HCT116 (cell line): Measurements from ENCODE around the gene EGFL8. TPM values are rescaled to one million over a fixed set of nuclear protein-coding genes. Genes with fewer than 3 reads are reported as not detected.

ENCODE experiments used
- ATAC-seq: fragments of 200-7000 bp; cut with Tn5 transposase; 2 replicates; pipeline ENCODE4 v1.9.1; 2020; ENCODE audit warnings: mild to moderate bottlenecking, moderate library complexity
- Bru-seq: library from RNA; stranded (reverse); fragments of 400-500 nt; gene quantifications from one replicate; lab custom pipeline; 2021; lab: Mats Ljungman, UMichigan
- BruChase-seq, 2 experiments: library from RNA; stranded (reverse); fragments of 400-500 nt; gene quantifications; one replicate each; lab custom pipeline; 2021; lab: Mats Ljungman, UMichigan
- BruUV-seq: library from RNA; stranded (reverse); fragments of 400-500 nt; replicated peaks from 2 replicates; lab custom pipeline; 2021; lab: Mats Ljungman, UMichigan
- CTCF ChIA-PET: fragments of 300-600 bp; sonication (Branson Sonifier 250); formaldehyde crosslinking; loops from one replicate; lab custom pipeline; 2021; ENCODE audit warnings: antibody characterized with exemption; lab: Charles Lee
- POLR2A ChIA-PET: fragments of 300-600, 350-600 bp; sonication (Branson Sonifier 250); formaldehyde crosslinking; loops from one replicate; lab custom pipeline; 2021; ENCODE audit warnings: antibody characterized with exemption; lab: Charles Lee
- RAD21 ChIA-PET, 2 experiments: fragments of 300-600 bp; sonication (Branson Sonifier 250); formaldehyde crosslinking; loops; one replicate each; lab custom pipeline; 2023; ENCODE audit warnings: low total read pairs in 2 of 2; ENCODE audit not compliant: uncharacterized antibody in 2 of 2, unreplicated experiment in 2 of 2, low non-redundant PET in 1 of 2; lab: Charles Lee
- DNase-seq: peaks from one replicate; pipeline ENCODE4 v3.0.0-alpha.2; 2010; ENCODE audit warnings: low read depth, low spot score
- H2AFZ ChIP-seq: fragments of 200-600 bp; shearing (Covaris generic), sonication (generic); 2 replicates; pipeline ENCODE4 v1.6.1; 2017; ENCODE audit warnings: low read depth, mixed run types, mixed read lengths, antibody characterized with exemption, low read length; ENCODE audit not compliant: poor library complexity, severe bottlenecking
- H3K27ac ChIP-seq: 2 replicates; pipeline ENCODE4 v1.5.1; 2012; ENCODE audit warnings: low read depth, low read length
- H3K27me3 ChIP-seq: fragments of 200-600 bp; sonication (generic); 2 replicates; pipeline ENCODE4 v1.6.1; 2016; ENCODE audit warnings: mixed run types, low read length, mixed read lengths; ENCODE audit not compliant: insufficient read depth
- H3K36me3 ChIP-seq, 2 experiments: fragments of 200-500 bp in 1 of 2; fragments of 200-600 bp in 1 of 2; sonication (Bioruptor generic) in 1 of 2; sonication (generic) in 1 of 2; 2 replicates each; pipeline versions ENCODE4 v1.5.1 to v1.6.1; 2014 to 2016; ENCODE audit warnings: low read length in 2 of 2, inconsistent platforms in 1 of 2, mixed read lengths in 1 of 2, mixed run types in 1 of 2; ENCODE audit not compliant: insufficient read depth in 2 of 2, control insufficient read depth in 1 of 2
- H3K4me1 ChIP-seq, 2 experiments: fragments of 200-600 bp in 1 of 2; sonication (generic) in 1 of 2; 2 replicates each; pipeline versions ENCODE4 v1.5.1 to v1.6.1; 2012 to 2017; ENCODE audit warnings: low read length in 2 of 2, inconsistent platforms in 1 of 2, mild to moderate bottlenecking in 1 of 2, mixed read lengths in 1 of 2, mixed run types in 1 of 2, moderate library complexity in 1 of 2; ENCODE audit not compliant: insufficient read depth in 2 of 2, control insufficient read depth in 1 of 2
- H3K4me2 ChIP-seq: fragments of 200-600 bp; sonication (generic); 2 replicates; pipeline ENCODE4 v1.6.1; 2017; ENCODE audit warnings: mixed run types, low read length, mixed read lengths
- H3K4me3 ChIP-seq, 2 experiments: fragments of 200-600 bp in 1 of 2; sonication (generic) in 1 of 2; replicated peaks in 1 of 2; 2 replicates each; pipeline ENCODE4 v1.5.1; 2011 to 2016; ENCODE audit warnings: low read length in 2 of 2, control low read depth in 1 of 2, low read depth in 1 of 2, mild to moderate bottlenecking in 1 of 2, mixed read lengths in 1 of 2, mixed run types in 1 of 2
- H3K79me2 ChIP-seq: fragments of 200-600 bp; sonication (generic); 2 replicates; pipeline ENCODE4 v1.6.1; 2017; ENCODE audit warnings: mild to moderate bottlenecking, mixed run types, low read length, moderate library complexity, mixed read lengths; ENCODE audit not compliant: insufficient read depth
- H3K9ac ChIP-seq: fragments of 200-600 bp; sonication (generic); 2 replicates; pipeline ENCODE4 v1.6.1; 2016; ENCODE audit warnings: low read length, mixed read lengths
- H3K9me2 ChIP-seq: fragments of 200-600 bp; sonication (generic), shearing (Covaris generic); 2 replicates; pipeline ENCODE4 v1.6.1; 2017; ENCODE audit warnings: mixed run types, mild to moderate bottlenecking, moderate library complexity; ENCODE audit not compliant: insufficient read depth
- H3K9me3 ChIP-seq, 2 experiments: fragments of 200-500 bp in 1 of 2; fragments of 200-600 bp in 1 of 2; sonication (Bioruptor generic) in 1 of 2; sonication (generic) in 1 of 2; 2 replicates each; pipeline ENCODE4 v1.6.1; 2014 to 2017; ENCODE audit warnings: low read length in 2 of 2, mixed read lengths in 2 of 2, inconsistent platforms in 1 of 2, low read depth in 1 of 2, mild to moderate bottlenecking in 1 of 2, mixed run types in 1 of 2, moderate library complexity in 1 of 2; ENCODE audit not compliant: control insufficient read depth in 1 of 2, insufficient read depth in 1 of 2
- H4K20me1 ChIP-seq: fragments of 200-600 bp; sonication (generic), shearing (Covaris generic); 2 replicates; pipeline ENCODE4 v1.6.1; 2017; ENCODE audit warnings: mixed run types, mild to moderate bottlenecking, moderate library complexity; ENCODE audit not compliant: insufficient read depth
- CEBPB ChIP-seq: IDR thresholded peaks from 2 replicates; pipeline ENCODE4 v1.6.1; 2012; ENCODE audit warnings: low read depth
- POLR2AphosphoS5 ChIP-seq: IDR thresholded peaks from 2 replicates; pipeline ENCODE4 v1.6.1; 2011; ENCODE audit warnings: mild to moderate bottlenecking, low read depth, low read length, moderate library complexity
- RAD21 ChIP-seq: IDR thresholded peaks from 2 replicates; pipeline ENCODE4 v1.6.1; 2012; ENCODE audit warnings: low read depth, mild to moderate bottlenecking
- SIN3A ChIP-seq: IDR thresholded peaks from 2 replicates; pipeline ENCODE4 v1.6.1; 2012; ENCODE audit warnings: low read depth
- ZNF274 ChIP-seq: fragments of 200-500 bp; sonication (Bioruptor generic); IDR thresholded peaks from 2 replicates; pipeline ENCODE4 v1.6.1; 2014; ENCODE audit warnings: mild to moderate bottlenecking, low read depth, low read length, inconsistent platforms
- intact Hi-C: fragments of 100-400 bp; cut with micrococcal nuclease; formaldehyde crosslinking; loops from 2 replicates; pipeline ENCODE4 v1.10.0; 2022
- long read RNA-seq: library from polyadenylated mRNA; unstranded; transcript quantifications from one replicate; pipeline ENCODE4 v2.0.0, GENCODE V29; 2021; ENCODE audit not compliant: unreplicated experiment
- polyA plus RNA-seq: library from polyadenylated mRNA; unstranded; fragments of >200 nt; gene quantifications from 2 replicates; pipeline ENCODE4 v1.2.1, GENCODE V29; 2012; ENCODE audit warnings: missing spikeins
- total RNA-seq: library from RNA; stranded (reverse); gene quantifications from one replicate; pipeline ENCODE4 v1.2.1, GENCODE V29; 2021; ENCODE audit not compliant: unreplicated experiment
- TF ChIP-seq, protein P1 (sequence below), 3 experiments: fragments of 200-600 bp in 1 of 3; sonication (generic) in 1 of 3; IDR thresholded peaks in 2 of 3; conservative IDR thresholded peaks in 1 of 3; 2 replicates each; pipeline ENCODE4 v1.5.1; 2012 to 2017; ENCODE audit warnings: low read depth in 2 of 3, low read length in 2 of 3, antibody characterized with exemption in 1 of 3, borderline replicate concordance in 1 of 3, control low read depth in 1 of 3, mild to moderate bottlenecking in 1 of 3, mixed read lengths in 1 of 3, mixed run types in 1 of 3, moderate library complexity in 1 of 3; ENCODE audit not compliant: insufficient read depth in 1 of 3

The EGFL8 gene
- total RNA-seq, result 29.0 TPM
- polyA plus RNA-seq, result 14.5 TPM in 2 replicates
- Bru-seq, nascent RNA, result percentile 84 among the genes with signal in this experiment
- BruChase-seq, experiment 1, labeled RNA remaining after a 6-hour chase, result percentile 95 among the genes with signal in this experiment
- percentile 96 among the genes with signal in this experiment for BruChase-seq, experiment 2, labeled RNA remaining after a 2-hour chase
- long read RNA-seq, result 0 reads

DNA sequence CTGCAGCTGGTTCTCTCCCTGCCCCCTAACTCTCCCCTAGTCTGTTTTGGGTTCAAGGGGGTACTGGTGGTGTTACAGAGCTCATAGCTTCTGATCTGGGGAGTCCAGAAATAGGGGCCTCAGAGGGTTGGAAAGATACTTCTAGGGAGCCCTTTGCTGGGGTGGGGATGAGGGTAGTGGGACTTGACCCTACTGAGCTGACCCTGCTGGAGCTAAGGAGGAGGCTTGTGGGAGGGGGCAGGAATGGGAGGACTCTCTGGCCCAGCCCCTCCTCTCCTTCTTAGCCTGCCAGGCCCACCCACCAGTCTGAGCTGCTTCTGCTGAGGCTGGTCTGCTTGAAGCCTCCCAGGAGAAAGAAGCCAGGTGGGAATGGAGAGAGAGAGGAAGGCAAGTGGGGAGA, at the start of gene EGFL8:
Gene EGFL8, plus strand, starts transcription at position 301 of the 400 bp plus-strand sequence. CDS start 1,571 bp downstream, outside the sequence.
- ATAC-seq (no peak), DNase-seq (no peak)
- H4K20me1 ChIP-seq, result no peaks in the 10 kb centered on the region
- RAD21 ChIA-PET, result no interaction called here
- intact Hi-C loops, result no loop called here
- no peak within 1 kb of the TSS for H3K4me3 ChIP-seq
- POLR2A ChIA-PET, result interaction anchor here (1.6 kb wide), 1 partner anchor 13 kb away, joined by 6 read pairs; no protein-coding TSS in a partner anchor
- no peaks in the 10 kb centered on the region for H3K79me2 ChIP-seq
- H2AFZ ChIP-seq, result no peak within 1 kb of the TSS
- H3K27ac ChIP-seq, result no peak within 1 kb of the TSS
- no peak within 1 kb of the TSS for H3K4me2 ChIP-seq
- CTCF ChIA-PET, result no interaction called here
- H3K27me3 ChIP-seq, result no peaks in the 10 kb centered on the region
- no TSS peak for BruUV-seq
- H3K9me2 ChIP-seq, result no peaks in the 10 kb centered on the region
- H3K36me3 ChIP-seq, result peaks cover 4 to 6% of the 10 kb centered on the region in 2 experiments; a peak in 3 of 4 replicates
- H3K4me1 ChIP-seq, result no peaks in the 10 kb centered on the region
- no peak for TF ChIP-seq SIN3A
- no peak within 1 kb of the TSS for H3K9ac ChIP-seq
- no peaks in the 10 kb centered on the region for H3K9me3 ChIP-seq

DNA sequence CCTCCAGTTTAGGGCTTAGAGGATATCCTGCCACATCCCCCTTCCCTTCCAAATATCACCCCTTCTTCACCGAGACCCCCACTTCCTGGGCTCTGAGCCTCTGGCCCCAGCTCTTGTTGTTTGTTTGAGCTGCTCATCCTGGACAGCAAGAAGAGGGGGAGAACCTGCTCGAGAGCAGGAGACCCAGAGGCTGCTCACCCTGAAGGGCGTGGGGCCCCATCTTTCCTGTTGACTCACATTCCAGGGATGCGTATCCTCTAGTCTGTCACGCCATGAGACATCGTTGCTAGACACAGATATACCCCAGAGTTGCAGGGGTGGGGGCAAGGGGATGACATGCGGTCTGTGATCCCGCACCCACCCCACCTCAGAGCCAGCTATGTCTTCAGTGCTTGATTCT, 49.6 kb upstream of the EGFL8 start:
- Histone ChIP-seq H4K20me1 (no peaks in the 10 kb centered on the region), H3K79me2 (no peaks in the 10 kb centered on the region), H3K4me3 (no peak overlapping the region), H2AFZ (no peak overlapping the region), H3K4me1 (peaks cover 0 to 28% of the 10 kb centered on the region in 2 experiments; a peak in 2 of 4 replicates), H3K4me2 (peak overlapping the region; percentile 51), H3K27me3 (no peaks in the 10 kb centered on the region), H3K9me2 (no peaks in the 10 kb centered on the region), H3K27ac (no peak overlapping the region), H3K9me3 (no peaks in the 10 kb centered on the region), H3K9ac (no peak overlapping the region), H3K36me3 (peaks cover 10 to 15% of the 10 kb centered on the region in 2 experiments; a peak in 3 of 4 replicates)
- RAD21 ChIA-PET, result no interaction called here
- intact Hi-C loops, result loop anchor here (5.0 kb wide), 2 partner anchors 128 to 588 kb away; no protein-coding TSS in a partner anchor
- CTCF ChIA-PET, result interaction anchor here (1.1 kb wide), 1 partner anchor 13 kb away, joined by 3 read pairs; the partner anchor contains the start of gene ATF6B
- TF ChIP-seq POLR2AphosphoS5 (no peak), ZNF274 (no peak), CEBPB (no peak), RAD21 (no peak)
- TF ChIP-seq, protein P1, sequence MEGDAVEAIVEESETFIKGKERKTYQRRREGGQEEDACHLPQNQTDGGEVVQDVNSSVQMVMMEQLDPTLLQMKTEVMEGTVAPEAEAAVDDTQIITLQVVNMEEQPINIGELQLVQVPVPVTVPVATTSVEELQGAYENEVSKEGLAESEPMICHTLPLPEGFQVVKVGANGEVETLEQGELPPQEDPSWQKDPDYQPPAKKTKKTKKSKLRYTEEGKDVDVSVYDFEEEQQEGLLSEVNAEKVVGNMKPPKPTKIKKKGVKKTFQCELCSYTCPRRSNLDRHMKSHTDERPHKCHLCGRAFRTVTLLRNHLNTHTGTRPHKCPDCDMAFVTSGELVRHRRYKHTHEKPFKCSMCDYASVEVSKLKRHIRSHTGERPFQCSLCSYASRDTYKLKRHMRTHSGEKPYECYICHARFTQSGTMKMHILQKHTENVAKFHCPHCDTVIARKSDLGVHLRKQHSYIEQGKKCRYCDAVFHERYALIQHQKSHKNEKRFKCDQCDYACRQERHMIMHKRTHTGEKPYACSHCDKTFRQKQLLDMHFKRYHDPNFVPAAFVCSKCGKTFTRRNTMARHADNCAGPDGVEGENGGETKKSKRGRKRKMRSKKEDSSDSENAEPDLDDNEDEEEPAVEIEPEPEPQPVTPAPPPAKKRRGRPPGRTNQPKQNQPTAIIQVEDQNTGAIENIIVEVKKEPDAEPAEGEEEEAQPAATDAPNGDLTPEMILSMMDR (IDR thresholded peaks at IDR 0.05 in 2 of 3, conservative IDR thresholded peaks at IDR 0.05 in 1 of 3; ENCODE audit: borderline replicate concordance in 1 of 3, insufficient read depth in 1 of 3, low read depth in 2 of 3, low read length in 2 of 3), result no peak
- no peak for DNase-seq
- no TSS peak for BruUV-seq
- ATAC-seq, result no peak
- POLR2A ChIA-PET, result no interaction called here
